Body of pancreas (tissue), 4 donors: ENCODE results near the gene PSKH1.

Experiments used
- CTCF ChIP-seq, 7 experiments: fragments of 450-650 bp in 4 of 7; fragments of 200-600 bp in 3 of 7; sonication (generic) in 3 of 7; IDR thresholded peaks; one replicate each; pipeline ENCODE4 v1.5.1; 2016 to 2019; ENCODE audit warnings: antibody characterized with exemption in 7 of 7
- POLR2A ChIP-seq, 3 donors: fragments of 450-650 bp; IDR thresholded peaks; one replicate each; pipeline ENCODE4 v1.6.1; 2016; ENCODE audit warnings: antibody characterized with exemption in 3 of 3, mild to moderate bottlenecking in 2 of 3

- TF ChIP-seq CTCF (IDR thresholded peaks at IDR 0.05), result no peak
- TF ChIP-seq POLR2A (IDR thresholded peaks at IDR 0.05), result no peak
Measured at GRCh38 chr16:67928147-67928546, 35.1 kb downstream of the PSKH1 start.
